ENCODE measurements around the gene FRMD5. TPM values are rescaled to one million over a fixed set of nuclear protein-coding genes. Genes with fewer than 3 reads are reported as not detected.
"Not testable (repeated sequence)": the region's sequence is repeated elsewhere in the genome, so short reads cannot be mapped to it uniquely, and the experiment has no call there.

Gene FRMD5
- total RNA-seq, 1 donor from 2014 or later = 1.5 TPM

DNA sequence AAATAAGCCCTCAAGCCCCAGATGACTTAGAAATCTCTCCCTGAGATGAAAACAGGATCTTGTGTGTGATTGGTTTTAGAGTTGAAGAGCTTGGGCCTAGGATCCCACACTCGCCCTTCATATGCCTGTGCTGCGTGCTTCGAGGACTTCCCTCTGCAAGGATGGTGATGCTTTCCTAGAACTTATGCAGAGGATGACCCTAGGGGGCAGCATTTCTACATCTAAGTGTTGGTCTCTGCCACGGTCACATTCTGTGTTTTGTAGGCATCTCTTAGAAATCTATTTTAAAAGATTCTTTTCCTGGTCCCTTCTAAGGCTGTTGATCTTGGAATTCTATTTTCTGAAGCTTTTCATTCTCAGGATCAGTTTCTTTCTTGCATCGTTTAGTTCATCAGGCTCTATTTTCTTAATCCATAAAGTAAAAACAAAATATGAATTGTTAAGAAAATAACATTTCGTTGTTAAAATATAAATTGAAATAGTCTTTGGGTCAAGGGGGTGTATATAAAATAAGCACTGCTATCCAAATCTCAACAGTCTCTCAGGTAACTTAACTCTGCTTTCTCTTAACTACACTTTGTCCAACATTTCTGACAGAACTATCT is 322.6 kb downstream of the FRMD5 start:
- TF ChIP-seq, protein P1, sequence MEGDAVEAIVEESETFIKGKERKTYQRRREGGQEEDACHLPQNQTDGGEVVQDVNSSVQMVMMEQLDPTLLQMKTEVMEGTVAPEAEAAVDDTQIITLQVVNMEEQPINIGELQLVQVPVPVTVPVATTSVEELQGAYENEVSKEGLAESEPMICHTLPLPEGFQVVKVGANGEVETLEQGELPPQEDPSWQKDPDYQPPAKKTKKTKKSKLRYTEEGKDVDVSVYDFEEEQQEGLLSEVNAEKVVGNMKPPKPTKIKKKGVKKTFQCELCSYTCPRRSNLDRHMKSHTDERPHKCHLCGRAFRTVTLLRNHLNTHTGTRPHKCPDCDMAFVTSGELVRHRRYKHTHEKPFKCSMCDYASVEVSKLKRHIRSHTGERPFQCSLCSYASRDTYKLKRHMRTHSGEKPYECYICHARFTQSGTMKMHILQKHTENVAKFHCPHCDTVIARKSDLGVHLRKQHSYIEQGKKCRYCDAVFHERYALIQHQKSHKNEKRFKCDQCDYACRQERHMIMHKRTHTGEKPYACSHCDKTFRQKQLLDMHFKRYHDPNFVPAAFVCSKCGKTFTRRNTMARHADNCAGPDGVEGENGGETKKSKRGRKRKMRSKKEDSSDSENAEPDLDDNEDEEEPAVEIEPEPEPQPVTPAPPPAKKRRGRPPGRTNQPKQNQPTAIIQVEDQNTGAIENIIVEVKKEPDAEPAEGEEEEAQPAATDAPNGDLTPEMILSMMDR (IDR thresholded peaks at IDR 0.05) = peak; percentile 86
- H3K4me3 Mint-ChIP-seq (ENCODE audit: unreplicated experiment) = no peak overlapping the region
- no peaks in the 10 kb centered on the region for H3K4me1 Mint-ChIP-seq (ENCODE audit: low read depth)
- no peak overlapping the region for H3K27ac Mint-ChIP-seq (ENCODE audit: unreplicated experiment)
- H3K9me3 Mint-ChIP-seq (ENCODE audit: low read depth) = no peaks in the 10 kb centered on the region
- no peak for DNase-seq (ENCODE audit: low spot score)
- no peaks in the 10 kb centered on the region for H3K27me3 Mint-ChIP-seq (ENCODE audit: low read depth)
- H3K36me3 Mint-ChIP-seq (ENCODE audit: low read depth) = no peaks in the 10 kb centered on the region

DNA sequence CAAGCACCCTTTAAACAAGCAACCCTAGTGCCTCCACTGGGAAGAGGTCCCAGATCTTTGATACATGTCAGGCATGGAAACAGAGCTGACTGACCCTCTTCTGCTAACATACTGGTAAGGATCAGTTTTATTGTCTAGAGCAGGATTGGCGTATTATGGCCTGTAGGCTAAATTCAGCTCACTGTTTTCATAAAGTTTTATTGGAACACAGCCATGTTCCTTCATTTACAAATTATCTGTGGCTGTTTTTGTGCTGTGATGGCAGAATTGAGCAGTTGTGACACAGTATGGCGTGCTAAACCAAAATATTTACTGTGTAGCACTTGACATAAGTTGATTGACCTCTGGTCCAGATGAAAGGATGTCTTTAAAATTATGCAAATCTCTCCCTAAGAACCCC is 323.2 kb downstream of the FRMD5 start:
- Mint-ChIP-seq H3K9me3 (ENCODE audit: low read depth) (no peaks in the 10 kb centered on the region), H3K4me3 (ENCODE audit: unreplicated experiment) (no peak overlapping the region), H3K4me1 (ENCODE audit: low read depth) (no peaks in the 10 kb centered on the region), H3K36me3 (ENCODE audit: low read depth) (no peaks in the 10 kb centered on the region), H3K27me3 (ENCODE audit: low read depth) (no peaks in the 10 kb centered on the region), H3K27ac (ENCODE audit: unreplicated experiment) (no peak overlapping the region)
- TF ChIP-seq, protein P1 (IDR thresholded peaks at IDR 0.05) = no peak
- DNase-seq (ENCODE audit: low spot score) = no peak

DNA sequence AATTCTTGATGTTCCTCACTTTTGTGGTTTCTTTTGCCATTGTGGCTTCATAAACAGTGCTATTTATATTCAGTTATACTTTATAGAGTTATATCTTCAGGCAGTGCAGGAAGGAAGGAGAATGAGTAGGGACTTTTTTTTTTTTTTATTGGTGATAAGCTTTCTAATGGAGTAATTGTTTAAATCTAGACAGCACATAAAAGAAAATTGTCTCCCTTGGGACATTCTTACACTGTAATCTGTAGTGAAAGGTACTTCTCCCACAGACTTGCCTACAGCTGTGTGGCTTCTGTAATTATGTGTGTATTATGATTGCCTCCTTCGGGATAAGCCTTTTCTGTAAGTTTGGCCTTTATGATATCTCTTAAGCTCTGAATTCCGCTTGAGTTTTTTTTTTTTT is 326.7 kb downstream of the FRMD5 start:
- H3K4me1 Mint-ChIP-seq (ENCODE audit: low read depth) = no peaks in the 10 kb centered on the region
- H3K27ac Mint-ChIP-seq (ENCODE audit: unreplicated experiment) = no peak overlapping the region
- no peaks in the 10 kb centered on the region for H3K36me3 Mint-ChIP-seq (ENCODE audit: low read depth)
- H3K4me3 Mint-ChIP-seq (ENCODE audit: unreplicated experiment) = no peak overlapping the region
- H3K9me3 Mint-ChIP-seq (ENCODE audit: low read depth) = no peaks in the 10 kb centered on the region
- TF ChIP-seq, protein P1 (IDR thresholded peaks at IDR 0.05) = no peak
- no peak for DNase-seq (ENCODE audit: low spot score)
- H3K27me3 Mint-ChIP-seq (ENCODE audit: low read depth) = no peaks in the 10 kb centered on the region

DNA sequence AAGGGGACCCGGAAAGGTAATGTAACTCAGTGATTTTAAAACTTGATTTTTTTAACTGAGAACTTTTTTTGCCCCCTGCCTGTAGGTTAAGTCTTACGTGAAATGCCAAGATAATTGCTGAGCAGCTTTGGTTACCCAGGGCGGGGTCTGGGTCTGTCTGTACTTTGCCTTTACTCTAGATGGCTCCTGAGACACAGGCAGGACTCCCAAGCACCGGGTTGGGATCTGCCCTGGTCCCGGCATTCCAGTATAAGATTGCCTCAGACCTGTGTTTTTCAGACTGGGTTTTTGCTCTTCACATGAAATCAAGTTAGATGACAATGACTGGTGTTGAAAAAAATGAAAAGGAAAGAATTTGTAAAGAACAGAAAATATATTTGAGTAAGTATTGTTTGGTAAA is 328.0 kb downstream of the FRMD5 start:
- Mint-ChIP-seq H3K27ac (ENCODE audit: unreplicated experiment) (no peak overlapping the region), H3K27me3 (ENCODE audit: low read depth) (no peaks in the 10 kb centered on the region), H3K4me3 (ENCODE audit: unreplicated experiment) (no peak overlapping the region), H3K9me3 (ENCODE audit: low read depth) (no peaks in the 10 kb centered on the region), H3K4me1 (ENCODE audit: low read depth) (no peaks in the 10 kb centered on the region), H3K36me3 (ENCODE audit: low read depth) (no peaks in the 10 kb centered on the region)
- TF ChIP-seq, protein P1 (IDR thresholded peaks at IDR 0.05) = no peak
- DNase-seq (ENCODE audit: low spot score) = no peak

DNA sequence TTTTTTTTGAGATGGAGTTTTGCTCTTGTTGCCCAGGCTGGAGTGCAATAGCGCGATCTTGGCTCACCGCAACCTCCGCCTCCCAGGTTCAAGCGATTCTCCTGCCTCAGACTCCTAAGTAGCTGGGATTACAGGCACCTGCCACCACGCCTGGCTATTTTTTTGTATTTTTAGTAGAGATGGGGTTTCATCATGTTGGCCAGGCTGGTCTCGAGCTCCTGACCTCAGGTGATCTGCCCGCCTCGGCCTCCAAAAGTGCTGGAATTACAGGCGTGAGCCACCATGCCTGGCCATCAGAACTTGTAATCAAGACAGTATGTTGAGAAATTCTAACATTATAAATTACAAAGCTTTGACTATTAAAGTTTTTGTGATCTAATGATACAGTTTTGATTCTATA is 328.4 kb downstream of the FRMD5 start:
- H3K9me3 Mint-ChIP-seq (ENCODE audit: low read depth) = not testable (repeated sequence)

DNA sequence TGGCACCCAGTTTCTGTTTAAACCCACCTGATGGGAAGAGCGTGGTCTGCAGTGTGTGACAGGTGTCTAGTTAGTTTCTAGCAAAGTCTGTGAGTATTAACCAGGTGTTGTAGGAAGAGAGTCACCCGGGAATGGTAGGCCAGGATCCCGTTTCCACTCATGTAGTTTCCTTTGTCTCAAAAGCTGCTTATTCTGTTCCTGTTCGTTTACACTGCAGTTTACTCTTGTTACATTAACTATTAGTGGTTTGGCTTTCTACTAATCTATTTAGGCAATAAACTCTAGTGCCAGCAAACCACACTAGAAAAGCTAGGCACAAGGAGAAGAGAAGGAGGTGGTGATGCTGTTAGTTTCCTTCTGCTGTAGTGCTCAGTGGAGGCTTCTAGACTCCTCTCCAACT is 335.5 kb downstream of the FRMD5 start:
- DNase-seq (ENCODE audit: low spot score) = no peak
- Mint-ChIP-seq H3K36me3 (ENCODE audit: low read depth) (no peaks in the 10 kb centered on the region), H3K9me3 (ENCODE audit: low read depth) (no peaks in the 10 kb centered on the region), H3K27ac (ENCODE audit: unreplicated experiment) (no peak overlapping the region), H3K27me3 (ENCODE audit: low read depth) (no peaks in the 10 kb centered on the region), H3K4me1 (ENCODE audit: low read depth) (no peaks in the 10 kb centered on the region), H3K4me3 (ENCODE audit: unreplicated experiment) (no peak overlapping the region)
- TF ChIP-seq, protein P1 (IDR thresholded peaks at IDR 0.05) = no peak

More for the DNA sequence above, 328.4 kb downstream of the FRMD5 start:
- H3K4me1 Mint-ChIP-seq (ENCODE audit: low read depth); H3K27me3 Mint-ChIP-seq (ENCODE audit: low read depth); H3K36me3 Mint-ChIP-seq (ENCODE audit: low read depth); DNase-seq (ENCODE audit: low spot score); H3K27ac Mint-ChIP-seq (ENCODE audit: unreplicated experiment); H3K4me3 Mint-ChIP-seq (ENCODE audit: unreplicated experiment): not testable (repeated sequence)

All from chondrocyte (in vitro differentiated cells).